Fibroblast of lung (primary cell): Measurements from ENCODE around the gene NUP85. TPM values are rescaled to one million over a fixed set of nuclear protein-coding genes. Genes with fewer than 3 reads are reported as not detected.

Experiments
- DNase-seq, 2 donors: peaks; one replicate each; pipeline versions ENCODE4 v3.0.0 to v3.0.0-alpha.2; 2010; ENCODE audit warnings: low read depth in 2 of 2
- H2AFZ ChIP-seq: 2 replicates; pipeline ENCODE4 v1.5.1; 2012; ENCODE audit warnings: low read length, control low read depth, inconsistent platforms
- H3K27ac ChIP-seq: 2 replicates; pipeline ENCODE4 v1.5.1; 2011; ENCODE audit warnings: low read length, control low read depth; ENCODE audit not compliant: insufficient read depth
- H3K27me3 ChIP-seq: 2 replicates; pipeline ENCODE4 v1.5.1; 2011; ENCODE audit warnings: mild to moderate bottlenecking, low read length; ENCODE audit not compliant: control insufficient read depth, insufficient read depth
- H3K36me3 ChIP-seq: 2 replicates; pipeline ENCODE4 v1.5.1; 2011; ENCODE audit warnings: low read length; ENCODE audit not compliant: control insufficient read depth, insufficient read depth
- H3K4me1 ChIP-seq: 2 replicates; pipeline ENCODE4 v1.5.1; 2011; ENCODE audit warnings: low read length; ENCODE audit not compliant: control insufficient read depth, insufficient read depth; ENCODE audit errors: extremely low read depth
- H3K4me2 ChIP-seq: 2 replicates; pipeline ENCODE4 v1.5.1; 2011; ENCODE audit warnings: low read length, control low read depth; ENCODE audit not compliant: insufficient read depth; ENCODE audit errors: extremely low read depth
- H3K4me3 ChIP-seq, 4 experiments: fragments of 200-600 bp in 1 of 4; sonication (generic) in 1 of 4; replicated peaks in 1 of 4; 2 replicates each; pipeline ENCODE4 v1.5.1; 2011 to 2016; ENCODE audit warnings: low read length in 4 of 4, low read depth in 3 of 4, mild to moderate bottlenecking in 3 of 4, control low read depth in 2 of 4, inconsistent platforms in 1 of 4, mixed read lengths in 1 of 4; ENCODE audit not compliant: insufficient read depth in 1 of 4; ENCODE audit errors: control extremely low read depth in 1 of 4
- H3K79me2 ChIP-seq: 2 replicates; pipeline ENCODE4 v1.5.1; 2012; ENCODE audit warnings: mild to moderate bottlenecking, low read length, inconsistent platforms; ENCODE audit not compliant: control insufficient read depth, insufficient read depth
- H3K9ac ChIP-seq: 2 replicates; pipeline ENCODE4 v1.5.1; 2011; ENCODE audit warnings: mild to moderate bottlenecking, low read length, control low read depth; ENCODE audit not compliant: insufficient read depth
- H3K9me3 ChIP-seq: 2 replicates; pipeline ENCODE4 v1.5.1; 2012; ENCODE audit warnings: low read depth, low read length; ENCODE audit not compliant: control insufficient read depth, insufficient read depth
- H4K20me1 ChIP-seq: 2 replicates; pipeline ENCODE4 v1.5.1; 2011; ENCODE audit warnings: low read length; ENCODE audit not compliant: control insufficient read depth, insufficient read depth; ENCODE audit errors: extremely low read depth
- EZH2 ChIP-seq: IDR thresholded peaks from 2 replicates; pipeline ENCODE4 v1.5.1; 2012; ENCODE audit warnings: low read length, control low read depth, mild to moderate bottlenecking; ENCODE audit errors: missing control alignments
- polyA plus RNA-seq, 2 donors: library from polyadenylated mRNA; depleted of rRNA in 1 of 2; stranded (reverse) in 1 of 2; unstranded in 1 of 2; fragments of >200 nt; gene quantifications; 2 replicates each; pipeline ENCODE4 v1.2.1, GENCODE V29; 2011 to 2012; ENCODE audit warnings: missing spikeins in 1 of 2
- total RNA-seq: library from RNA; depleted of rRNA; stranded (reverse); fragments of >200 nt; gene quantifications from 2 replicates; pipeline ENCODE4 v1.2.1, GENCODE V29; 2014
- TF ChIP-seq, protein P1 (sequence below), 2 donors: IDR thresholded peaks in 1 of 2; conservative IDR thresholded peaks in 1 of 2; 1 replicate in 1 of 2; 2 replicates in 1 of 2; pipeline ENCODE4 v1.5.1; 2011 to 2012; ENCODE audit warnings: low read length in 2 of 2, control low read depth in 1 of 2, inconsistent platforms in 1 of 2, low read depth in 1 of 2, mild to moderate bottlenecking in 1 of 2

The NUP85 gene
- total and polyA plus RNA-seq, 2 donors (not counting 1 experiment from before 2014, with no cell fraction given), result 18.5 to 29.6 TPM

GRCh38 chr17:75241143-75241430 is 35.6 kb downstream of the NUP85 start:
- no peak for TF ChIP-seq EZH2
- TF ChIP-seq, protein P1, sequence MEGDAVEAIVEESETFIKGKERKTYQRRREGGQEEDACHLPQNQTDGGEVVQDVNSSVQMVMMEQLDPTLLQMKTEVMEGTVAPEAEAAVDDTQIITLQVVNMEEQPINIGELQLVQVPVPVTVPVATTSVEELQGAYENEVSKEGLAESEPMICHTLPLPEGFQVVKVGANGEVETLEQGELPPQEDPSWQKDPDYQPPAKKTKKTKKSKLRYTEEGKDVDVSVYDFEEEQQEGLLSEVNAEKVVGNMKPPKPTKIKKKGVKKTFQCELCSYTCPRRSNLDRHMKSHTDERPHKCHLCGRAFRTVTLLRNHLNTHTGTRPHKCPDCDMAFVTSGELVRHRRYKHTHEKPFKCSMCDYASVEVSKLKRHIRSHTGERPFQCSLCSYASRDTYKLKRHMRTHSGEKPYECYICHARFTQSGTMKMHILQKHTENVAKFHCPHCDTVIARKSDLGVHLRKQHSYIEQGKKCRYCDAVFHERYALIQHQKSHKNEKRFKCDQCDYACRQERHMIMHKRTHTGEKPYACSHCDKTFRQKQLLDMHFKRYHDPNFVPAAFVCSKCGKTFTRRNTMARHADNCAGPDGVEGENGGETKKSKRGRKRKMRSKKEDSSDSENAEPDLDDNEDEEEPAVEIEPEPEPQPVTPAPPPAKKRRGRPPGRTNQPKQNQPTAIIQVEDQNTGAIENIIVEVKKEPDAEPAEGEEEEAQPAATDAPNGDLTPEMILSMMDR (conservative IDR thresholded peaks at IDR 0.05 in 1 of 2, IDR thresholded peaks at IDR 0.05 in 1 of 2; ENCODE audit: low read depth in 1 of 2, low read length in 2 of 2), result no peak
- H4K20me1 ChIP-seq, result no peaks in the 10 kb centered on the region
- no peak overlapping the region for H3K9ac ChIP-seq
- H3K4me3 ChIP-seq, result no peak overlapping the region
- H3K4me2 ChIP-seq, result no peak overlapping the region
- H3K27ac ChIP-seq, result peak overlapping the region; percentile 39
- DNase-seq, result no peak
- no peaks in the 10 kb centered on the region for H3K9me3 ChIP-seq
- H3K79me2 ChIP-seq, result no peaks in the 10 kb centered on the region
- H3K36me3 ChIP-seq, result peaks cover 52% of the 10 kb centered on the region
- no peak overlapping the region for H2AFZ ChIP-seq
- no peaks in the 10 kb centered on the region for H3K27me3 ChIP-seq
- peaks cover 3% of the 10 kb centered on the region for H3K4me1 ChIP-seq

DNA sequence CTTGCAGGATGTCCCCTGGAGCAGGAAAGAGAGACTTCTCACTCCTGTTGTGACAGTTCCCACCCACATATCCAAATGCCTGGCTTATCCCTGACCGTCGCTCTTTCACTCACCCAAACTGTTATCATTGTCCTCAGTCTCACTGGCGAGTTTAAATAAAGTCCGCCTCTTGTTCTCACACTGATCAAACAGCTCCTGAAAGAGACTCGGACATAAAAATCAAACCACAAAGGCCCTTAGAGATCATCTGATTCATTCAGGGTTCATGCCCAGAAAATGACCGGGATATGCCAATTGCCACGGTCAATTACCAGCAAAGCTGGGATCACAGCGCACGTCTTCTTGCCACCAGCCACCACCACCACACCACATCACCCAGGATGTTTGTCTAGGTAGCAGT is 36.0 kb downstream of the NUP85 start:
- TF ChIP-seq, protein P1 (conservative IDR thresholded peaks at IDR 0.05 in 1 of 2, IDR thresholded peaks at IDR 0.05 in 1 of 2; ENCODE audit: low read depth in 1 of 2, low read length in 2 of 2), result no peak
- no peak for TF ChIP-seq EZH2

GRCh38 chr17:75241996-75242460 is 36.5 kb downstream of the NUP85 start:
- TF ChIP-seq, protein P1 (conservative IDR thresholded peaks at IDR 0.05 in 1 of 2, IDR thresholded peaks at IDR 0.05 in 1 of 2; ENCODE audit: low read depth in 1 of 2, low read length in 2 of 2), result no peak
- no peak for TF ChIP-seq EZH2
- DNase-seq, result peak; percentile 34 to 59
- H3K27ac ChIP-seq, result peak overlapping the region; percentile 39
- no peak overlapping the region for H3K4me2 ChIP-seq
- H3K27me3 ChIP-seq, result no peaks in the 10 kb centered on the region
- H3K9ac ChIP-seq, result no peak overlapping the region
- H3K4me1 ChIP-seq, result peaks cover 3% of the 10 kb centered on the region
- H3K79me2 ChIP-seq, result no peaks in the 10 kb centered on the region
- no peak overlapping the region for H3K4me3 ChIP-seq
- H3K36me3 ChIP-seq, result peaks cover 48% of the 10 kb centered on the region
- H3K9me3 ChIP-seq, result no peaks in the 10 kb centered on the region
- no peaks in the 10 kb centered on the region for H4K20me1 ChIP-seq
- no peak overlapping the region for H2AFZ ChIP-seq

More for the DNA sequence above, 36.0 kb downstream of the NUP85 start:
- H3K27me3 ChIP-seq, result no peaks in the 10 kb centered on the region
- no peak overlapping the region for H3K9ac ChIP-seq
- H3K4me1 ChIP-seq, result peaks cover 3% of the 10 kb centered on the region
- no peak overlapping the region for H2AFZ ChIP-seq
- H3K36me3 ChIP-seq, result peaks cover 51% of the 10 kb centered on the region
- H3K9me3 ChIP-seq, result no peaks in the 10 kb centered on the region
- no peak overlapping the region for H3K4me3 ChIP-seq
- DNase-seq, result no peak
- H3K4me2 ChIP-seq, result no peak overlapping the region
- H3K27ac ChIP-seq, result peak overlapping the region; percentile 39
- H4K20me1 ChIP-seq, result no peaks in the 10 kb centered on the region
- no peaks in the 10 kb centered on the region for H3K79me2 ChIP-seq
